ENCODE measurements around the gene SPATA45.

The SPATA45 gene

GRCh38 chr1:212782422-212783154 is 64.9 kb downstream of the SPATA45 start:
- no peak for DNase-seq (ENCODE audit: low read depth in 2 of 2, low spot score in 1 of 2)

DNA sequence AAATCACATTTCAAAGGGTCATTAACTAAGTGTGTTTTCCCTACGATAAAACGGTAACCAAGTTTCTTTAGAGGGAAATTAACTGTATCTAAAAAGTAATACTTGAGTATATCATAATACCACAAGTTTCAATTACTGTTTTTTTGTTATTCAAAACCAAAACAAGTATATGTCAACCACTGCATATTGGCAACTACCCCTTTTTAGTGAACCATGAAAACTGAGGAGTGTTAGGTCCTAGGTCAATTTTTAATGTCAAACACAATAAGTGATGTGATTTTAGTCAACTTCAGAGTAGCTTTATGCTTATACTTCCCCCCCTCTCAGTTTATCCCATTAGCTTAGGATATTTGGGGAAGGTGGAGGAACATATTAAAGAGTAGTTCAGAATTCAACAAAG is 66.2 kb downstream of the SPATA45 start:
- DNase-seq (ENCODE audit: low read depth in 2 of 2, low spot score in 1 of 2): no peak

- no peak for DNase-seq (ENCODE audit: low read depth in 2 of 2, low spot score in 1 of 2)
Measured at GRCh38 chr1:212780759-212781158, 66.7 kb downstream of the SPATA45 start.
